Measurements from ENCODE around the gene TMEM141. TPM values are rescaled to one million over a fixed set of nuclear protein-coding genes. Genes with fewer than 3 reads are reported as not detected.
"Not testable (repeated sequence)": the region's sequence is repeated elsewhere in the genome, so short reads cannot be mapped to it uniquely, and the experiment has no call there.

The TMEM141 gene
- total RNA-seq, 1 donor: 30.8 TPM

GRCh38 chr9:136835162-136835931, 44.2 kb downstream of the TMEM141 start:
- TF ChIP-seq CTCF (IDR thresholded peaks at IDR 0.05; ENCODE audit: insufficient read depth, low read length): no peak

GRCh38 chr9:136835932-136836904, 45.1 kb downstream of the TMEM141 start:
- DNase-seq (ENCODE audit: low read depth): no peak
- no peak for TF ChIP-seq CTCF (IDR thresholded peaks at IDR 0.05; ENCODE audit: insufficient read depth, low read length)
- no peak overlapping the region for H3K4me3 ChIP-seq (ENCODE audit: low read depth, low read length)

More at GRCh38 chr9:136835162-136835931, 44.2 kb downstream of the TMEM141 start:
- no peak for DNase-seq (ENCODE audit: low read depth)
- no peak overlapping the region for H3K4me3 ChIP-seq (ENCODE audit: low read depth, low read length)

GRCh38 chr9:136837146-136837855, 46.2 kb downstream of the TMEM141 start:
- no peak for TF ChIP-seq CTCF (IDR thresholded peaks at IDR 0.05; ENCODE audit: insufficient read depth, low read length)

GRCh38 chr9:136837856-136838277, 46.7 kb downstream of the TMEM141 start:
- DNase-seq (ENCODE audit: low read depth): not testable (repeated sequence)

More at GRCh38 chr9:136837146-136837855, 46.2 kb downstream of the TMEM141 start:
- no peak overlapping the region for H3K4me3 ChIP-seq (ENCODE audit: low read depth, low read length)
- no peak for DNase-seq (ENCODE audit: low read depth)

GRCh38 chr9:136838314-136839228, 47.4 kb downstream of the TMEM141 start:
- H3K4me3 ChIP-seq (ENCODE audit: low read depth, low read length): no peak overlapping the region
- no peak for DNase-seq (ENCODE audit: low read depth)
- no peak for TF ChIP-seq CTCF (IDR thresholded peaks at IDR 0.05; ENCODE audit: insufficient read depth, low read length)

More at GRCh38 chr9:136837856-136838277, 46.7 kb downstream of the TMEM141 start:
- H3K4me3 ChIP-seq (ENCODE audit: low read depth, low read length): not testable (repeated sequence)

- no peak for DNase-seq (ENCODE audit: low read depth)
- no peak for TF ChIP-seq CTCF (IDR thresholded peaks at IDR 0.05; ENCODE audit: insufficient read depth, low read length)
Measured at GRCh38 chr9:136839229-136840139, 48.3 kb downstream of the TMEM141 start.

More at GRCh38 chr9:136839229-136840139, 48.3 kb downstream of the TMEM141 start:
- H3K4me3 ChIP-seq (ENCODE audit: low read depth, low read length): no peak overlapping the region
